NCI-H1105 (cell line): ENCODE data around the gene PNLIP.

ENCODE experiments used
- DNase-seq: peaks from one replicate; lab custom pipeline; 2025; lab: John Stamatoyannopoulos, UW

PNLIP gene

DNA sequence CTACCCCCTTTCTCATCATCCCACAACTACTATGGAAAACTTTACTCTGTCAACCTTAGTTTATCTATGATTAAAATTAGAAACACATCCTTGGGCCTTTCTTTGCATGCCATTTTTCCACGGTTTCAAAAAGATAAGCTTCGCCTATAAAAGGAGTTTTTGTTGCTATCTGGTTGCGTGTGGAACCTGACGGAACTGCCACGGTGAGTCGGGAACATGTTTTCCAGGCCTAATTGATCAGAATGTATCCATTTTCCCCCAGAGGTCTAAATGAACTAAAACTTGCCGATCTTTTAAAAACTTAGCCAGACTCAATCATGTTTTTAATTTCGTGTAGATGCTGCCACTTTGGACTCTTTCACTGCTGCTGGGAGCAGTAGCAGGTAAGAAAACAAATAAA lies at the start of gene PNLIP:
TSS of gene PNLIP (plus strand) at position 176 of the 400 bp plus-strand sequence. CDS start at position 338, 162 bp downstream.
- DNase-seq, result no peak

DNA sequence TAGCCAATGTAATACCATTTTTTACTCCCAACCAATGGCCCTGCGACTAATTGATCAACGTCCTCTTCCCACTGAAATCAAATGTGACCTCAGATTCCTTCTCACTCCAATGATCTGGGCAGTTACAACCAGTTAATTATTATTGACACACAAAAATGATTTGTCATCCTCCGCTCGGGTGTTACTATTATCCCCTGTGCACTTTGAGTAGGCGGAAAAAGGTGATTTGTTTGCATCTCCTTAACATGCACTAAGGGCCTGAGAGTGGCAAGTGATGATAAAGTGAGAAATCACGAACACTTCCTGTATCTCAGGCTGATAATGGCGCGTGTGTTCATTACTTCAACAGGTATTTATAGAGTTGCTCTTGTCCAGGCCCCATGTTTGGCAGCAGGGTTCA lies 40.9 kb upstream of the PNLIP start:
- no peak for DNase-seq

- no peak for DNase-seq
Observed at GRCh38 chr10:116510565-116510964, 35.2 kb upstream of the PNLIP start.

DNA sequence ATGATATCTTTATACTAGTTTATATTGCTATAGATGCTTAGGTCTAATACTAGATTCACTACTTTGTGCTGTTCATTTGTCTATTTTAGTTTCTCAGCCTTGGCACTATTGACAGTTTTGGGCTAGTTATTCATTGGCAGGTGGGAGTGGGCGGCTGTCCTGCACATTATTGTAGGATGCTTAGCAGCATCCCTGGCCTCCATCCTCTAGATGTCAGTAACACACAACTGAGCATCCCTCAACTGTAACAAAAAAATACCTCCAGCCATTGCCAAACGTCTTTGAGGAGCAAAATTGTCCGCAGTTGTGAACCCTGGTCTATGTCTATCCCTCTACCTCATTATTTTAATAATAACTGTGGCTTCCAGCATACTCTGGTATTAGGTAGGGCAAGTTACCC lies 34.4 kb upstream of the PNLIP start:
- DNase-seq, result no peak

DNA sequence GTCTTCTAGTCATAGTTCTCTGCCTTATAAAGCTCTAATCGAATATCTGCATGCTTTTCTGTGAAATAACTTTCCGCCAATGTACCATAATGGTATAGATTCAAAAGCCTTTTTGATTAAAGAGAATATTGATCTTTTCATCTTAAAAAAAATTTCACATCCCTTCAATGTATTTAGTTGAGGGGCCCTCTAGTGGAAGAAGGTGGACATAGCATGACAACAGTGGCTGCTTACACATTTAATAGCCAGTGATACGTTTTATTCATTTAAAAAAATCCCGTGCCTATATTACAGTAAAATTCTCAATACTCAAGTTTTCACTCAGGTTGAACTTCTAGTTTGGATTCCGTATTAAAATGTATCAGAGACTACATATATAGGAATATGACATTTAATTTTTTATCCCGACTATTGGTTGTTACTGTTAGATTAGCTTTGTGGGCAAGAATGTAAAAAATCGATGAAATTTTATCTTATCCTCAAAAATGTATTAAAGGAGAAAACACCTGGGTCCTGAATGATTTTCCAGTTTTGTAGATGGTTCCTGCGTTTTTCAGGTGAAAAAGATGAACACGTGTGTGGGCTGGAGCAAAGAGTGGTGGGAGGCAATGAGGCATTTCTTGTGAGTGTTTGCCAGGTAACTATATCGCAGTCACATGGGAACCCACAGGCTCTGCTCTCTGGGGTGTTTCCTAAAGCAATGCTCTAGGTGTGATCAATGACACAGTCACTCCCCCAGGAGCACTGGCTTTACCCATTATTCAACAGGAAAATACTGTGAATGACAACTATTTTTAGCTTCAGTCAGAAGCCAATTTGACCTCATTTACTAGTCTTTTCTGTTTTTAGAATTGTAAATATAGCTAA lies 24.1 kb upstream of the PNLIP start:
- no peak for DNase-seq

GRCh38 chr10:116522803-116523381 lies 22.8 kb upstream of the PNLIP start:
- DNase-seq, result no peak

DNA sequence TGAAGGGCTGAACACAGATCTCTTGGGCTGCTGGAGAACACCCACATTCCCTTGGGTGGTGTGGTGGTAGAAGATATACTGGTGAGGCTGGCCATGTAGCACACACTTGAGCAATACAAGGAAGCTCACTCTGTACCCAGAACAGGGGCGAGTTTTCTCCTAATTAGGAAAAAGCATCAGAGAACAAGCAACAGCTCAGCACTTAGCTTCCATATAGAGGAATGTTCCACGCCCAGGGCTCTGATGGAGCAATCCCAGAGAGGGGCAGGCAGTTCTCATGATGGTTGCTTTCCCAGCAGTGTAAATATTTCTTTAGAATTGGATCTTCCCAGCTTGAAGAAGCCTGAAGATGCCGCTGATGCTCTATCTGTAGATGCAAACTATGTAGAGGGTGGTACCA lies 21.0 kb upstream of the PNLIP start:
- DNase-seq, result no peak

GRCh38 chr10:116526219-116526618 lies 19.5 kb upstream of the PNLIP start:
- DNase-seq, result no peak

DNA sequence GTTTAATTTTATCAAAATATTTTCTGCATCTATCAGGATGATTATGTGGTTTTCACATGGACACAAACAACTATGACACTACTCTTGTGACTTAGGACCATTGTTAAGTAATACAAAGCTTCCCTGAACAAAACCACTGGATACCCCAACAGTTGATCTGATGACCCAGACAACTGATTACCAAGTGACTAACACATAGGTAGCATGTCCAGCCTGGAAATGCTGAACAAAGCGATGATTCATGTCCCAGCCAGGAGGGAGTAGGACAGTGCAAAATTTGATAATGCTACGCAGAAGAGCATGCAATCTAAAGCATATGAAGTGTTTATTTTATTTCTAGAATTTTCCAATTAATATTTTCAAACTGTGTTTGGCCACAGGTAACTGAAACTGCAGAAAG lies 8.9 kb upstream of the PNLIP start:
- no peak for DNase-seq

DNA sequence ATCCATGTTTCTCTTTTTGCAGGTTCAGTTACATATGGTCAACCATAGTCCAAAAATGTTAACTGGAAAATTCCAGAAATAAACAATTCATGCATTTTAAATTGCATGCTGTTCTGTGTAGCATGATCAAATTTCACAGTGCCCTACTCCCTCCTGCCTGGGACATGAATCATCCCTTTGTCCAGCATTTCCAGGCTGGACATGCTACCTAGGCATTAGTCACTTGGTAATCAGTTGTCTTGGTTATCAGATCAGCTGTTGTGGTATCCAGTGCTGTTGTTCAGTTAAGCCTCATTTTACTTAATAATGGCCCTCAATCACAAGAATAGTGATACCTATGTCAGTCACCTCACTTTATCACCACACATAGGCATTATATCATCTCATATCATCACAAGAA lies 7.3 kb upstream of the PNLIP start:
- DNase-seq, result no peak

DNA sequence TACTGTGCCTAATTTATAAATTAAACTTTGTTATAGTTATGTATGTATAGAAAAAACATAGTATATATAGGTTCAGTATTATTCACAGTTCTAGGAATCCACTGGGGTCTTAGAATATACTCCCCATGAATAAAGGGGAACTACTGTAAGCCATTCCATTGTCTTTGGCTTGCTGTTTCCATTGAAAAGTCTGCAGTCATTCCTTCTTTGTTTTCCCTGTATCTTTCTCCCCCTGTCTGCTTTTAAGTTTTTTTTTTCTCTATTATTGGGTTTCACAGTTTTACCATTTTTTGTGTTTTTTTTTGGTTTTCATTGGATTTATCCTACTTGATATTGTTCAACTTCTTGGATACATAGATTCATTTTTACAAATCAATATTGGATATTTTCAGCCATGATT lies 6.7 kb upstream of the PNLIP start:
- no peak for DNase-seq

DNA sequence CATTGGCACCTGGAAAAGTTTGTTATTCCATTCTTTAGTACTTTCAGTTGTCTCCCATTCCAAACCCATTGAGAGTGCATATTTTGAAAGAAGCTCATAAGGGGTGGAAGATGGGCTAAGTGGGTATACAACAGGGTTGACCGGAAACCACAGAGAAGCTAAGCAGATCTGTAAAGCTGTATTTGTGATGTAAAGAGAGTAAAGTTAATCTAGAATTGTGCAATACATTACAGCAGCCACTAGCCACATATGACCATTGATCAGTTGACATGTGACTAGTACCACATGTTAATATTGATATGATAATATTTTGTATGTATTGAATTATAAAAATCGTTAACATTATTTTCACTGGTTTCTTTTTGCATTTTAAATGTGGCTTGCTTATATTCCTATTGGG lies 4.9 kb upstream of the PNLIP start:
- no peak for DNase-seq

GRCh38 chr10:116542007-116542677 lies 3.6 kb upstream of the PNLIP start:
- no peak for DNase-seq

GRCh38 chr10:116545122-116545521 lies 609 bp upstream of the PNLIP start:
- DNase-seq, result no peak

- DNase-seq, result no peak
Observed at GRCh38 chr10:116548301-116548700, 2.6 kb downstream of the PNLIP start.

- DNase-seq, result no peak
Observed at GRCh38 chr10:116553378-116553980, 7.7 kb downstream of the PNLIP start.

DNA sequence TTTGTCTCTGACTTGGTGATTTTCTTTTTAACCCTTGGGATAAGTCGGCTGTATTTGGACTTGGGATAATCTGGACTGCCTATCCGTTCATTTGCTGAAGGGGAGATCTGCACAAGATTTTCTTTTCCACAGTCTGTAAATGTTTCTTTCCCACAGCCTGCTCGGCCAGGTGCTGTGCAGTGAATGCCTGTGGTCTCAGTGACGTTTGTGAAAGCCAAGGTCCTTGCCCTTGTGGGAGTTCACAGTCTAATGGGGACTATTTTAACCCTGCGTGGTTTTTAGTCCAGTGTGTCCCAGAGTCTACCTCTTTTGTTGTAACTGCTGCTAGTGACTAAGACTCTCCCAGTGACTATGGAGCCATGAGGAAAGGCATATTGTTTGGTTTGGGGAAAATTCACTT lies 8.9 kb downstream of the PNLIP start:
- no peak for DNase-seq

DNA sequence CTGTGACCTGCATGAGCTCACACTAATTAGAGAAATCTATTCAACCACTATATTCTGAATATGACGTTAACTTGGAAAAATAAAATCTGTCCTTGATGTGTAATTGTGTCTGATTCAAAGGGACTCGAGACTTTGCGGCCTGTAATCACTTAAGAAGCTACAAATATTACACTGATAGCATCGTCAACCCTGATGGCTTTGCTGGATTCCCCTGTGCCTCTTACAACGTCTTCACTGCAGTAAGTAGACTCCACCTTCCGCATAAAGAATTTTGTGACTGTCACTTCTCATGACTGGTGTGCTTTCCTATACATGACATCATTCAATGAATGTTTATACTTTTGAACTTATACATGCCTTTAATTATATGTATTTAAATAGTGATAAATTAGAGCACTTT lies 10.1 kb downstream of the PNLIP start:
- no peak for DNase-seq

DNA sequence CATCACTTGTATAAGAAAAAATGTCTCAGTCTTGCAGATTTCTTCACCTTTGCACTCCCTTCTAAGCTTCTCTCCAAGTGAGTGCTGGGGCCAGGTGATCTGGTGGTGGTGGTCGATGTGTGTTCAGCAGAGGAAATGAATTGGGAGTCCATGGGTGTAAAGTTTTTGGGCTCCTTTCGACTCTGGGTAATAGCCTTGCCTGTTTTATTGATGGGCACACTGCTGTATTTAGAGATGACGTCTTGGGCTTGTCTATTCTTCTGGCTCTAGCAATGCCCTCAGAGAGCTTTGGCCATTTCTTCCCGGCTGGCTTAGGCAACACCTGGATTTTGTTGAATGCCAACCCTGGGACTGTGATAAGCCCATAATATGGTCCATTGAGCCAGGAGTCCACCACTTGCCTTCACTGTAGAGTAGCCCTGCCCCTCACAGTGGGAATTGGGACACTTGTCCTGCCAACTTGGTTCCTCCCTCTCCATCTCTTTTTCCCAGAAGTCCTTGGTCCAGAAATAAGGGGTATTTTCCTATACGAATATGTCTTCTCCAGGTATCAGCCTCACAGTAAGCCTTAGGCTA lies 11.7 kb downstream of the PNLIP start:
- DNase-seq, result no peak

GRCh38 chr10:116565534-116565933 lies 19.8 kb downstream of the PNLIP start:
- no peak for DNase-seq

- no peak for DNase-seq
Observed at GRCh38 chr10:116566932-116567331, 21.2 kb downstream of the PNLIP start.

DNA sequence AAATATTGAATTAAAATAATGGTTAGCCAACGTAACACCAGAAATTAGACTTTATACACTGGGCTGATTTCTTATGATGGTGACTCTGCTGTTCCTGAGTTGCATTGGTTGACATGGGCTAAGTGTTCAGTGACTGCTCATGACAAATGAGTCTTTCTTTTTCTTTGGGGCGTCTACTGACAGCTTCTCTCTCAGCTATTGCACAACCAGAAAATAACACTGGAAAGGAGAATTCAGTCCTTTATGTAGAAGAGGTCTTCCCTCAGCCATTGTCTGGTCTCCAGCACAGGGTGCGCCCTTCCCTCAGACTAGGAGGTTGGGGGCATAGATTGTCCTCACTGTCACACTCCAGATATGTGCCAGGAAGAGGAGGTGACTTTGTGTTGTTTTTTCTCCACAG lies 21.6 kb downstream of the PNLIP start:
- no peak for DNase-seq
